ENCODE results near the gene MYCBPAP.
"Not testable (repeated sequence)": the region's sequence is repeated elsewhere in the genome, so short reads cannot be mapped to it uniquely, and the experiment has no call there.

Gene MYCBPAP

GRCh38 chr17:50472761-50473161 is 35.5 kb upstream of the MYCBPAP start:
- TF ChIP-seq CTCF (IDR thresholded peaks at IDR 0.05; ENCODE audit: insufficient read depth, missing control alignments), result peak; percentile 48
- not testable (repeated sequence) for DNase-seq (ENCODE audit: insufficient read length, low spot score); FAIRE-seq

GRCh38 chr17:50473901-50474300 is 34.3 kb upstream of the MYCBPAP start:
- FAIRE-seq (no peak), DNase-seq (ENCODE audit: insufficient read length, low spot score) (no peak)
- no peak for TF ChIP-seq CTCF (IDR thresholded peaks at IDR 0.05; ENCODE audit: insufficient read depth, missing control alignments)

GRCh38 chr17:50474523-50474922 is 33.7 kb upstream of the MYCBPAP start:
- FAIRE-seq (no peak), DNase-seq (ENCODE audit: insufficient read length, low spot score) (no peak)
- no peak for TF ChIP-seq CTCF (IDR thresholded peaks at IDR 0.05; ENCODE audit: insufficient read depth, missing control alignments)

- DNase-seq (ENCODE audit: insufficient read length, low spot score) (no peak), FAIRE-seq (no peak)
- no peak for TF ChIP-seq CTCF (IDR thresholded peaks at IDR 0.05; ENCODE audit: insufficient read depth, missing control alignments)
Observed at GRCh38 chr17:50475362-50475761, 32.9 kb upstream of the MYCBPAP start.

GRCh38 chr17:50475775-50476544 is 32.3 kb upstream of the MYCBPAP start:
- not testable (repeated sequence) for DNase-seq (ENCODE audit: insufficient read length, low spot score); FAIRE-seq

GRCh38 chr17:50476545-50477315 is 31.5 kb upstream of the MYCBPAP start:
- DNase-seq (ENCODE audit: insufficient read length, low spot score), result no peak
- FAIRE-seq, result no peak
- no peak for TF ChIP-seq CTCF (IDR thresholded peaks at IDR 0.05; ENCODE audit: insufficient read depth, missing control alignments)

- FAIRE-seq, result no peak
- DNase-seq (ENCODE audit: insufficient read length, low spot score), result no peak
- TF ChIP-seq CTCF (IDR thresholded peaks at IDR 0.05; ENCODE audit: insufficient read depth, missing control alignments), result no peak
Observed at GRCh38 chr17:50477976-50478375, 30.3 kb upstream of the MYCBPAP start.

Measured in D721Med (cell line).